ENCODE measurements around the gene SCYL3. TPM values are rescaled to one million over a fixed set of nuclear protein-coding genes. Genes with fewer than 3 reads are reported as not detected.

SCYL3 gene
- total and polyA plus RNA-seq, 2 experiments from 2014 or later, result 2.2 to 6.8 TPM

GRCh38 chr1:169809370-169810095, 84.2 kb downstream of the SCYL3 start:
- Histone ChIP-seq H3K4me3 (no peak overlapping the region), H3K9me2 (ENCODE audit: insufficient read depth) (no peaks in the 10 kb centered on the region), H3K27me3 (ENCODE audit: insufficient read depth) (no peaks in the 10 kb centered on the region), H3K4me2 (no peak overlapping the region), H3K79me2 (replicated peaks; ENCODE audit: insufficient read depth) (no peaks in the 10 kb centered on the region), H3K4me1 (ENCODE audit: insufficient read depth) (no peaks in the 10 kb centered on the region), H4K20me1 (replicated peaks; ENCODE audit: insufficient read depth) (no peaks in the 10 kb centered on the region), H2AFZ (no peak overlapping the region), H3K36me3 (ENCODE audit: insufficient read depth) (peaks cover 7% of the 10 kb centered on the region; the same call in 1 of the 2 replicates), H3F3A (replicated peaks; ENCODE audit: low read depth) (no peaks in the 10 kb centered on the region), H3K27ac (ENCODE audit: low read depth) (no peak overlapping the region)
- no peak overlapping the region for H3K4me3 Mint-ChIP-seq
- no peak overlapping the region for H3K27ac Mint-ChIP-seq
- H3K36me3 Mint-ChIP-seq (ENCODE audit: low read depth), result peaks cover 37% of the 10 kb centered on the region; the same call in 2 of the 3 replicates
- no peaks in the 10 kb centered on the region for H3K27me3 Mint-ChIP-seq (ENCODE audit: insufficient read depth, low read depth, poor library complexity)
- no peaks in the 10 kb centered on the region for H3K4me1 Mint-ChIP-seq
- peak; percentile 57 for DNase-seq (ENCODE audit: low spot score)
- no peak for ATAC-seq
- no peak for TF ChIP-seq STAT1 (IDR thresholded peaks at IDR 0.05; ENCODE audit: unreplicated experiment)
- no peak for TF ChIP-seq EZH2phosphoT487 (IDR thresholded peaks at IDR 0.05; ENCODE audit: unreplicated experiment)
- no peak for TF ChIP-seq ETS1 (IDR thresholded peaks at IDR 0.05)
- TF ChIP-seq POLR2AphosphoS5 (IDR thresholded peaks at IDR 0.05; ENCODE audit: low read depth), result no peak
- TF ChIP-seq NANOG (IDR thresholded peaks at IDR 0.05; ENCODE audit: borderline replicate concordance), result no peak
- peak; percentile 55 to 68 for TF ChIP-seq CTCF (conservative IDR thresholded peaks at IDR 0.05; ENCODE audit: low read depth in 2 of 2)
- no peaks in the 10 kb centered on the region; the same call in 2 of the 3 replicates for H3K9me3 Mint-ChIP-seq

GRCh38 chr1:169804941-169805340, 88.8 kb downstream of the SCYL3 start:
- Histone ChIP-seq H3K4me2 (no peak overlapping the region), H3K4me3 (no peak overlapping the region), H3K9me2 (ENCODE audit: insufficient read depth) (no peaks in the 10 kb centered on the region), H4K20me1 (replicated peaks; ENCODE audit: insufficient read depth) (0 out of 2 replicates have a peak, but pooled peaks cover 6% of the 10 kb centered on the region), H3F3A (replicated peaks; ENCODE audit: low read depth) (no peaks in the 10 kb centered on the region), H3K36me3 (ENCODE audit: insufficient read depth) (peaks cover 14% of the 10 kb centered on the region; the same call in 1 of the 2 replicates), H2AFZ (no peak overlapping the region), H3K4me1 (ENCODE audit: insufficient read depth) (no peaks in the 10 kb centered on the region), H3K79me2 (replicated peaks; ENCODE audit: insufficient read depth) (no peaks in the 10 kb centered on the region; the same call in 1 of the 2 replicates), H3K27ac (ENCODE audit: low read depth) (no peak overlapping the region), H3K27me3 (ENCODE audit: insufficient read depth) (no peaks in the 10 kb centered on the region)
- TF ChIP-seq ZNF331 (CRISPR knock-in tag; IDR thresholded peaks at IDR 0.05; ENCODE audit: low read depth) (no peak), CTCF (conservative IDR thresholded peaks at IDR 0.05; ENCODE audit: low read depth in 2 of 2) (no peak), ZNF462 (CRISPR knock-in tag; IDR thresholded peaks at IDR 0.05) (no peak), NANOG (IDR thresholded peaks at IDR 0.05; ENCODE audit: borderline replicate concordance) (no peak), POLR2AphosphoS5 (IDR thresholded peaks at IDR 0.05; ENCODE audit: low read depth) (no peak), ZNF114 (CRISPR knock-in tag; IDR thresholded peaks at IDR 0.05) (no peak)
- Mint-ChIP-seq H3K9me3 (no peaks in the 10 kb centered on the region), H3K4me1 (no peaks in the 10 kb centered on the region), H3K4me3 (no peak overlapping the region), H3K36me3 (ENCODE audit: low read depth) (peaks cover 37% of the 10 kb centered on the region), H3K27ac (no peak overlapping the region), H3K27me3 (ENCODE audit: insufficient read depth, low read depth, poor library complexity) (no peaks in the 10 kb centered on the region)
- ATAC-seq (no peak), DNase-seq (ENCODE audit: low spot score) (no peak)
